OCI-LY7 (cell line): ENCODE data around the gene GAL.

Source experiments
- EZH2phosphoT487 ChIP-seq: fragments of 200-600 bp; sonication (generic); IDR thresholded peaks from 2 replicates; pipeline ENCODE4 v1.6.1; 2018; ENCODE audit warnings: low read depth, borderline replicate concordance, mild to moderate bottlenecking, mixed run types, antibody characterized with exemption, low read length, moderate library complexity, mixed read lengths
- TF ChIP-seq, protein P1 (sequence below): fragments of 200-600 bp; sonication (generic); conservative IDR thresholded peaks from 2 replicates; pipeline ENCODE4 v1.5.1; 2014; ENCODE audit warnings: mild to moderate bottlenecking, antibody characterized with exemption, low read length, moderate library complexity, mixed read lengths

- TF ChIP-seq, protein P1, sequence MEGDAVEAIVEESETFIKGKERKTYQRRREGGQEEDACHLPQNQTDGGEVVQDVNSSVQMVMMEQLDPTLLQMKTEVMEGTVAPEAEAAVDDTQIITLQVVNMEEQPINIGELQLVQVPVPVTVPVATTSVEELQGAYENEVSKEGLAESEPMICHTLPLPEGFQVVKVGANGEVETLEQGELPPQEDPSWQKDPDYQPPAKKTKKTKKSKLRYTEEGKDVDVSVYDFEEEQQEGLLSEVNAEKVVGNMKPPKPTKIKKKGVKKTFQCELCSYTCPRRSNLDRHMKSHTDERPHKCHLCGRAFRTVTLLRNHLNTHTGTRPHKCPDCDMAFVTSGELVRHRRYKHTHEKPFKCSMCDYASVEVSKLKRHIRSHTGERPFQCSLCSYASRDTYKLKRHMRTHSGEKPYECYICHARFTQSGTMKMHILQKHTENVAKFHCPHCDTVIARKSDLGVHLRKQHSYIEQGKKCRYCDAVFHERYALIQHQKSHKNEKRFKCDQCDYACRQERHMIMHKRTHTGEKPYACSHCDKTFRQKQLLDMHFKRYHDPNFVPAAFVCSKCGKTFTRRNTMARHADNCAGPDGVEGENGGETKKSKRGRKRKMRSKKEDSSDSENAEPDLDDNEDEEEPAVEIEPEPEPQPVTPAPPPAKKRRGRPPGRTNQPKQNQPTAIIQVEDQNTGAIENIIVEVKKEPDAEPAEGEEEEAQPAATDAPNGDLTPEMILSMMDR, result no peak
- no peak for TF ChIP-seq EZH2phosphoT487
These were observed 6.3 kb upstream of the GAL start for GRCh38 chr11:68678031-68678441.
